ENCODE results near the gene SSRP1. TPM values are rescaled to one million over a fixed set of nuclear protein-coding genes. Genes with fewer than 3 reads are reported as not detected.
A peak's percentile ranks its signal among the peaks of the same experiment; 100 is the strongest.
"Not testable (repeated sequence)": the region's sequence is repeated elsewhere in the genome, so short reads cannot be mapped to it uniquely, and the experiment has no call there.

SSRP1 gene
- total RNA-seq, 2 experiments from 2014 or later, result 158 to 196 TPM

GRCh38 chr11:57341250-57341808 lies 5.6 kb upstream of the SSRP1 start:
- DNase-seq, result no peak
- H3K4me3 Mint-ChIP-seq, result no peak overlapping the region

GRCh38 chr11:57340039-57340615 lies 4.4 kb upstream of the SSRP1 start:
- Mint-ChIP-seq H3K9me3 (ENCODE audit: low read depth) (no peaks in the 10 kb centered on the region), H3K4me3 (no peak overlapping the region), H3K27me3 (peaks cover 5% of the 10 kb centered on the region), H3K36me3 (no peaks in the 10 kb centered on the region), H3K4me1 (peaks cover 10% of the 10 kb centered on the region), H3K27ac (no peak overlapping the region)
- CTCF ChIA-PET, result no interaction called here
- no peak for DNase-seq
- no peak for ATAC-seq

More at GRCh38 chr11:57341250-57341808, 5.6 kb upstream of the SSRP1 start:
- no peak for ATAC-seq
- Mint-ChIP-seq H3K27me3 (peaks cover 5% of the 10 kb centered on the region), H3K4me1 (peaks cover 4% of the 10 kb centered on the region), H3K36me3 (no peaks in the 10 kb centered on the region), H3K27ac (no peak overlapping the region), H3K9me3 (ENCODE audit: low read depth) (no peaks in the 10 kb centered on the region)
- CTCF ChIA-PET, result interaction anchor here (0.7 to 1.4 kb wide), 2 partner anchors 11 to 48 kb away, joined by 4 to 5 read pairs; no protein-coding TSS in a partner anchor

- H3K36me3 Mint-ChIP-seq, result peaks cover 6% of the 10 kb centered on the region
- ATAC-seq, result no peak
- CTCF ChIA-PET, result interaction anchor here (1.0 to 3.1 kb wide), 3 partner anchors 11 to 120 kb away, joined by 3 to 15 read pairs (median 6); partner anchors contain the start of genes RTN4RL2 and TNKS1BP1
- no peak for DNase-seq
- no peak overlapping the region for H3K27ac Mint-ChIP-seq
- no peak overlapping the region for H3K4me3 Mint-ChIP-seq
- H3K4me1 Mint-ChIP-seq, result peaks cover 18% of the 10 kb centered on the region
- H3K9me3 Mint-ChIP-seq (ENCODE audit: low read depth), result no peaks in the 10 kb centered on the region
- peaks cover 5% of the 10 kb centered on the region for H3K27me3 Mint-ChIP-seq
Observed at GRCh38 chr11:57339328-57339727, 3.6 kb upstream of the SSRP1 start.

- DNase-seq (no peak), ATAC-seq (no peak)
- H3K27ac Mint-ChIP-seq, result no peak within 1 kb of the TSS
- peaks cover 16% of the 10 kb centered on the region for H3K36me3 Mint-ChIP-seq
- H3K4me3 Mint-ChIP-seq, result no peak within 1 kb of the TSS
- H3K27me3 Mint-ChIP-seq, result peaks cover 5% of the 10 kb centered on the region
- H3K9me3 Mint-ChIP-seq (ENCODE audit: low read depth), result no peaks in the 10 kb centered on the region
- CTCF ChIA-PET, result interaction anchor here (0.9 to 3.1 kb wide), 4 partner anchors 12 to 121 kb away, joined by 3 to 15 read pairs (median 5); partner anchors contain the start of genes RTN4RL2 and TNKS1BP1
- H3K4me1 Mint-ChIP-seq, result peaks cover 29% of the 10 kb centered on the region
Observed at GRCh38 chr11:57338142-57338541, 2.5 kb upstream of the SSRP1 start, which contains the start of gene P2RX3. TSS of gene P2RX3 (plus strand) at chr11:57338352. CDS start at chr11:57338551, 199 bp downstream.

GRCh38 chr11:57336856-57337255 lies 1.2 kb upstream of the SSRP1 start:
- H3K9me3 Mint-ChIP-seq (ENCODE audit: low read depth); H3K27ac Mint-ChIP-seq: not testable (repeated sequence)

GRCh38 chr11:57336111-57336666 lies 497 bp upstream of the SSRP1 start:
- peak; percentile 25 for ATAC-seq
- peak overlapping the region; percentile 92 for H3K27ac Mint-ChIP-seq
- CTCF ChIA-PET, result interaction anchor here (0.8 to 3.1 kb wide), 7 partner anchors 9 to 308 kb away, joined by 3 to 15 read pairs (median 4); partner anchors contain the start of gene RTN4RL2
- peaks cover 29% of the 10 kb centered on the region for H3K36me3 Mint-ChIP-seq
- H3K4me3 Mint-ChIP-seq, result peak overlapping the region; percentile 94
- peaks cover 5% of the 10 kb centered on the region for H3K27me3 Mint-ChIP-seq
- H3K9me3 Mint-ChIP-seq (ENCODE audit: low read depth), result no peaks in the 10 kb centered on the region
- H3K4me1 Mint-ChIP-seq, result peaks cover 35% of the 10 kb centered on the region
- peak; percentile 61 for DNase-seq

More at GRCh38 chr11:57336856-57337255, 1.2 kb upstream of the SSRP1 start:
- H3K36me3 Mint-ChIP-seq, result peaks cover 24% of the 10 kb centered on the region
- CTCF ChIA-PET, result interaction anchor here (0.9 to 3.1 kb wide), 3 partner anchors 9 to 122 kb away, joined by 4 to 15 read pairs (median 5); partner anchors contain the start of gene RTN4RL2
- ATAC-seq, H3K4me3 Mint-ChIP-seq, H3K27me3 Mint-ChIP-seq, DNase-seq: not testable (repeated sequence)
- H3K4me1 Mint-ChIP-seq, result peaks cover 34% of the 10 kb centered on the region

- Mint-ChIP-seq H3K36me3 (peaks cover 40% of the 10 kb centered on the region), H3K27me3 (peaks cover 3% of the 10 kb centered on the region), H3K4me3 (peak overlapping the region; percentile 94), H3K9me3 (ENCODE audit: low read depth) (no peaks in the 10 kb centered on the region), H3K27ac (peak overlapping the region; percentile 83), H3K4me1 (peaks cover 46% of the 10 kb centered on the region)
- DNase-seq (no peak), ATAC-seq (no peak)
- CTCF ChIA-PET, result interaction anchor here (0.8 to 3.0 kb wide), 8 partner anchors 9 to 310 kb away, joined by 3 to 22 read pairs (median 4); partner anchors contain the start of genes SLC43A1 and TNKS1BP1
Observed at GRCh38 chr11:57335023-57335342, 709 bp downstream of the SSRP1 start.

GRCh38 chr11:57332694-57333440 lies 2.8 kb downstream of the SSRP1 start:
- Mint-ChIP-seq H3K9me3 (ENCODE audit: low read depth) (no peaks in the 10 kb centered on the region), H3K27ac (peak overlapping the region; percentile 12), H3K36me3 (peaks cover 55% of the 10 kb centered on the region), H3K4me1 (peaks cover 48% of the 10 kb centered on the region), H3K27me3 (no peaks in the 10 kb centered on the region), H3K4me3 (no peak overlapping the region)
- CTCF ChIA-PET, result interaction anchor here (3.0 kb wide), 1 partner anchor 7 kb away, joined by 22 read pairs; the partner anchor contains the start of gene TNKS1BP1
- no peak for ATAC-seq
- DNase-seq, result no peak

- CTCF ChIA-PET, result no interaction called here
- H3K36me3 Mint-ChIP-seq, result peaks cover 64% of the 10 kb centered on the region
- H3K9me3 Mint-ChIP-seq (ENCODE audit: low read depth), result no peaks in the 10 kb centered on the region
- H3K27ac Mint-ChIP-seq, result no peak overlapping the region
- no peak overlapping the region for H3K4me3 Mint-ChIP-seq
- ATAC-seq, result no peak
- H3K4me1 Mint-ChIP-seq, result peaks cover 57% of the 10 kb centered on the region
- no peak for DNase-seq
- no peaks in the 10 kb centered on the region for H3K27me3 Mint-ChIP-seq
Observed at GRCh38 chr11:57331720-57332119, 4.0 kb downstream of the SSRP1 start.

GRCh38 chr11:57330029-57330428 lies 5.7 kb downstream of the SSRP1 start:
- DNase-seq (no peak), ATAC-seq (no peak)
- Mint-ChIP-seq H3K36me3 (peaks cover 74% of the 10 kb centered on the region), H3K4me1 (peaks cover 63% of the 10 kb centered on the region), H3K27ac (peak overlapping the region; percentile 54), H3K27me3 (no peaks in the 10 kb centered on the region), H3K9me3 (ENCODE audit: low read depth) (no peaks in the 10 kb centered on the region), H3K4me3 (no peak overlapping the region)
- CTCF ChIA-PET, result interaction anchor here (0.5 to 1.9 kb wide), 3 partner anchors 16 to 98 kb away, joined by 3 to 4 read pairs (median 4); no protein-coding TSS in a partner anchor

- Mint-ChIP-seq H3K27ac (no peak overlapping the region), H3K27me3 (no peaks in the 10 kb centered on the region), H3K4me3 (no peak overlapping the region), H3K36me3 (peaks cover 59% of the 10 kb centered on the region), H3K4me1 (peaks cover 44% of the 10 kb centered on the region), H3K9me3 (ENCODE audit: low read depth) (no peaks in the 10 kb centered on the region)
- CTCF ChIA-PET, result interaction anchor here (4.3 kb wide), 1 partner anchor 7 kb away, joined by 22 read pairs; the partner anchor contains the start of gene SSRP1
- ATAC-seq (no peak), DNase-seq (no peak)
Observed at GRCh38 chr11:57327721-57328120, 8.0 kb downstream of the SSRP1 start.

- CTCF ChIA-PET, result interaction anchor here (0.8 to 4.3 kb wide), 10 partner anchors 9 to 341 kb away, joined by 3 to 22 read pairs (median 4); partner anchors contain the start of genes SSRP1 and UBE2L6
- peaks cover 34% of the 10 kb centered on the region for H3K4me1 Mint-ChIP-seq
- no peak for ATAC-seq
- H3K27me3 Mint-ChIP-seq, result no peaks in the 10 kb centered on the region
- H3K9me3 Mint-ChIP-seq (ENCODE audit: low read depth), result no peaks in the 10 kb centered on the region
- H3K4me3 Mint-ChIP-seq, result peak overlapping the region; percentile 87
- no peak for DNase-seq
- H3K27ac Mint-ChIP-seq, result peak overlapping the region; percentile 96
- H3K36me3 Mint-ChIP-seq, result peaks cover 40% of the 10 kb centered on the region
Observed at GRCh38 chr11:57325735-57326048, 10.0 kb downstream of the SSRP1 start.
